CD4-positive, alpha-beta T cell treated with Interleukin-17A for 1 hour (primary cell): ENCODE measurements around the gene GGA1.
"Not testable (repeated sequence)": the region's sequence is repeated elsewhere in the genome, so short reads cannot be mapped to it uniquely, and the experiment has no call there.

ENCODE experiments used
- DNase-seq: peaks from one replicate; pipeline ENCODE4 v3.0.0-alpha.2; 2020

Gene GGA1

DNA sequence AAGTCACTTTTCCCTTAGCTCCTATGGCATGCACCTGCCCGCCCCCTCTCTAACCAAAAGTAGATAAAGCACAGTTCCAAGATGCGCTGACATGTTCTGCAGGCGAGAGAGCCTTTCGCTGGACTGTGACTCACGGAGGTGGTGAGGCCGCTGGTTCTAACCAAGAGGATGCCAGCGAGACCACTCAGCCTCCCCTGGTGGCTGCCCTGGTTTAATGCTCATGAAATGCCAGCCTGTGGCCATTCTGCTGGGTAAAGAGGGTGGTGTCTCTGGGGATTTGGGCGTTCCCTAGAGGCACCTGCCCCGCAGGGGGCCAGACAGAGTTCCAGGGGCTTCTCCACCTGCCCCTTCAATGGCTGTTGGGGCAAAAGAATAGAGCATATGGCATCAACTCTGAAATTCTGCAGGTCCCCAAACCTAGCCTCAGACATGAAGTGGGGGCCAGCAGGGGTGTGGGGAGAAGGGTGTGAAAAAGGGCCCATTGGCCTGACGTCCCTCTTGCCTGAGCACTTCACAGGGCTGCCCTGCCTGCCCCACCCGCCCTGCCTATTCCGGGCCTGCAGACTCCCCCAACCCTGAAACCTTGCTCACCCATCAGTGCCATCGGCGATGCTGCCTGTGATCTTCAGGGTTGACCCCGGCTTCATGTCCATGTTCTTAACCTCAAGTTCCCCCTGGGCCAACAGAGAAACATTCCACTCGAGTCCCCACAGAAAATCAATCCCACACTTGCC lies 37.2 kb upstream of the GGA1 start:
- no peak for DNase-seq

DNA sequence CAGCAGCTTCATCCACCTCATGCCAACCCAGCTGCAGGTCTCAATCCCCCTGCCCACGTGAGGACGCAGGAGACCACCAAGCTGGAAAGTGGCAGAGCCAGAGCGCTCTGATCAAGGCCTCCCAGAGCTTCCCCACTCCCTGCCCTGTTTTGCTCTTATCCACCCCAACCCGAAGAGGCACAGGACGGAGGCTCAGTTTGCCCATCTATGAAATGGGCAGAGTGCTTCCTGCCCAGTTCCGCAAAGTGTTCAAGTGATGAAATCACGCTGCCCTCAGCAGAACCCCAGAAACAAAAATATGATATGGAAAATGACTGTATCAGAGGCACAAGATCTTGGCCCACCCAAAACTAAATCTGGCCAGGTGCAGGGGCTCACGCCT lies 36.7 kb upstream of the GGA1 start:
- no peak for DNase-seq

DNA sequence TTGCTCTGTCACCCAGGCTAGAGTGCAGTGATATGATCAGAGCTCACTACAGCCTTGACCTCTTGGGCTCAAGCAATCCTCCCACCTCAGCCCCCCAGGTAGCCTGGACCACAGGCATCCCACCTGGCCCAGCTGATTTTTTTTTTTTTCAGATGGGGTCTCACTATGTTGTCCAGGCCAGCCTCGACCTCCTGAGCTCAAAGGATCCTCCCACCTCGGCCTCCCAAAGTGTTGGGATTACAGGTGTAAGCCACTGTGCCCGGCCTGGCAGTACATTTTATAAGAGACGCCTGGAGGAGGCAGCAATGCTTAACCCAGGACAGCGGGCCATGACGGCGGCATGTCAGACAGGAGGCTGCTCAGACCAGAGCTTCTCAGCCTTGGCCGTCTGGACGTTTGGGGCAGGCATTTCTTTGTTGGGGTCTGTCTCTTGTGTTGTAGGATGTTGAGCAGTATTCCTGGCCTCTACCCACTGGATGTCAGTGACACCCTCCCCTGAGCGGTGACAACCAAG lies 33.1 kb upstream of the GGA1 start:
- DNase-seq, result no peak

DNA sequence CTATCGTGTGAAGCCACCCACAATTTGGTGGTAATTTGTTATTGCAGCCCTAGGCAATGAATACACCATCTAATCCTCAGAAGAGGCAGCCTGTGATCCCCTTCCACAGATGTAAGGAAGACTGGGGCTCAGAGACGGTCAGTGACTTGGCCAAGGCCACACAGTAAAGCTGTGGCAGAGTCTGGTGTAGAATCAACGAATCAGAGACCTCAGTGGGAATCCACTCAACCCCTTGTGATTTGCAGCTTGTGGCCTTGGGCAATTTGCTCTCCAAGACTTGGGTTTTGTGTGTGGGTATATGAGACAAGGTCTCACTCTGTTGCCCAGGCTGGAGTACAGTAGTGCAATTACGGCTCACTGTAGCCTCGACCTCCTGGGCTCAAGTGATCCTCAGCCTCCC lies 30.6 kb upstream of the GGA1 start:
- no peak for DNase-seq

DNA sequence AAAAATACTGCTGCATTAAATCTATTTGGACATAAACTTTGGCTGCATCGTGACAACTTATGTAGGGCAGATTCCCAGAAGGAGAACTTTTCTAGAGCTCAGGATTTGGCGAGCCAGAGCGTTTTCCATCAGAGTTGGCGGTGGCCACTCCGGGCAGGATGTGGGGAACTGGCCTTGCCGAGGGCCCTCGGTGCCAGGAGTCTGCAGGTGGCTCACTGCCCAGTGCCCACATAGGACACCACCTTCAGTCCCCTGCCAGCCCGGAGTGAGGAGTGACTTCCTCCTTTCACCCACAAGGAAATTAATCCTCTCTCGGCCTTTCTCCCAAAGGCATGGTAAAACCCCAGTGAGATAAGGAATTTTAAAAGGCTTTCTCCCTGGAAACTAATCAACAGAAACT lies 27.1 kb upstream of the GGA1 start:
- no peak for DNase-seq

DNA sequence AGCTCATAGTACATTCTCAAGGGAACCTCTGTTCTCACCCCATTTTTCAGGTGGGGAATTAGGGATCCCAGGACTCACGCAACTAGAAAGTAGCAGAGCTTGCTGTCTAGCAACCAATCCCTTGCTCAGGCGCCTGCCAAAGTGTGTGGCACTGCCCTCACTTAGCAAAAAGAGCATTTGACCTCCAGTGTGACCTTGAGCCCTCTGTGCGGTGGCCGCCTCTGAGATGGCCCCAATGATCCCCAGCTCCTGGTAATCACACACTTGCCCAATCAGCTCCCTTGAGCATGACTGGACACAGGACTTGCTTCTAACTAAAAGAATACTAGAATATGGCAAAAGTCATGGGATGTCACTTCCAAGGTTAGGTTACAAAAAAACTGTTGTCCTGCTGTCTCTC lies 26.1 kb upstream of the GGA1 start:
- DNase-seq, result no peak

DNA sequence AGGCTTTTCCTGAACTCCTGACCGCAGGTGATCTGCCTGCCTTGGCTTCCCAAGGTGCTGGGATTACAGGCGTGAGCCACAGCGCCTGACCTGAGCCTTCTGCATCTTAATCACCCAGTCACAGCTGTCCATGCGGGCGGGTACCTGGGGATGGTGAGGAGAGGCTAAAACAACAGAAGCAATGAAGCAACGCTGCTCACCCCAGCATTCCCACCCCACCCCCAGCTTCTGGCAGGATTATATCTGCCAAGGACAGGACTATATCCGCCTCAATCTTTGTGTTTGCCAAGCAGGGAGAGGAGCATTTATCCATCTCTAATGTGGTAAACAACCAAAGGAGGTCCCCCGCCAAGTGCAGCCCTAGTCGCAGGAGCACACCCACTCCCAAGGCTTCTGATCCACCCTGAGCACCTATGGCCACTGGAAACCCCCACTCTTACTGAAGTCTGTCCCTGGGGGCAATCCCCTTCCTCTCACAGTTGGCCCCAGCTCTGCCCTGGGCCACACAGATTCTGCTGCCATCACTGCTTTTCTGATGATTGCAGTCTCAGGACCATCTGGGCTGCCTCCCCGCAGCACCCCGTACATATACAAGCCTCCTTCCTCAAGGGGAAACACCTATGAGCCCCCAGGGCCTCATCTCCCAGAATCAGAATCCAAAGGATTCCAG lies 20.0 kb upstream of the GGA1 start:
- no peak for DNase-seq

DNA sequence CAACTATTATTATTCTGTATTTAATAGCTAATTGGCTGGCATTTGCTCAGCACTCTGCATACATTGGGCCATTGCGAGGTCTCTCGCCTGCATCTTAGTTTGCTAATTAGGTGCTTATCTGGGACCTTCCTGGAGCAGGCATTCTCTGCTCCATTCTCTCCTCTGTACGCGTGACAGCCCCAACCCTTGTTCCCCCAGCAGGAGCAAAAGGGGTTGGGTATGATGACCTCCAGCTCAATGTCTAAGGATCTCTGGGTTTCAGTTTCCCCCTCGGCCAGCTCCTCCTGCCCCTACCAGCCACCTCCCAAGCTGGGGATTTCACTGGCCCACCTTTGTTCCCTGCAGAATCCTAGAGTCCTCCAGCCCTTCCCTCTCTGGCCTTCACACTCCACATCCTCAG lies 19.0 kb upstream of the GGA1 start:
- no peak for DNase-seq

DNA sequence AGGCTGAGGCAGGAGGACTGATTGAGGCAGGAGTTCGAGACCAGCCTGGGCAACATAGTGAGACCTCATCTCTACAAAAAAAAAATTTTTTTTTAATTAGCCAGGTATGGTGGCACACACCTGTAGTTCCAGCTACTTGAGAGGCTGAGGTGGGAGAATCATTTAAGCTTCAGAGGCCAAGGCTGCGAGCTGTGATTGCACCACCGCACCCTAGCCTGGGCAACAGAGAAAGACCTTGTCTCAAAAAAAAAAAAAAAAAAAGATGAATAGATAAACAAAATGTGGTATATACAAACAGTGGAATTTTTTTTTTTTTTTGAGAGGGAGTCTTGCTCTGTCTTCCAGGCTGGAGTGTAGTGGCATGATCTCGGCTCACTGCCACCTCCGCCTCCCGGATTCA lies 17.6 kb upstream of the GGA1 start:
- not testable (repeated sequence) for DNase-seq

DNA sequence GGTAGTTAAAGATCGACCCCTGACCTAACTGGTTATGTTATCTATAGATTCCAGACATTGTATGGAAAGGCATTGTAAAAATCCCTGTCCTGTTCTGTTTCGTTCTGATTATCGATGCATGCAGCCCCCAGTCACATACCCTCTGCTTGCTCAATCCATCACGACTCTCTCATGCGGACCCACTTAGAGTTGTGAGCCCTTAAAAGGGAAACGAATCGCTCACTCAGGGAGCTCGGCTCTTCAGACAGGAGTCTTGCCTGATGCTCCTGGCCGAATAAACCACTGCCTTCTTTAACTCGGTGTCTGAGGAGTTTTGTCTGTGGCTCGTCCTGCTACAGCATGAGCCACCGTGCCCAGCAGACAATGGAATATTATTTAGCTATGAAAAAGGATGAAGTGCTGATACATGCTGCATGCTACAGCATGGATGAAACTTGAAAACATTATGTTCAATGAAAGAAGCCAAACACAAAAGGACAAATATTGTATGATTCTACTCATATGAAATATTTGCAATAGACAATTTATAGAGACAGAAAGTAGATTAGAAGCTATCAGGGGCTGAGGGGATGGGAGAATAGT lies 16.7 kb upstream of the GGA1 start:
- DNase-seq, result no peak

DNA sequence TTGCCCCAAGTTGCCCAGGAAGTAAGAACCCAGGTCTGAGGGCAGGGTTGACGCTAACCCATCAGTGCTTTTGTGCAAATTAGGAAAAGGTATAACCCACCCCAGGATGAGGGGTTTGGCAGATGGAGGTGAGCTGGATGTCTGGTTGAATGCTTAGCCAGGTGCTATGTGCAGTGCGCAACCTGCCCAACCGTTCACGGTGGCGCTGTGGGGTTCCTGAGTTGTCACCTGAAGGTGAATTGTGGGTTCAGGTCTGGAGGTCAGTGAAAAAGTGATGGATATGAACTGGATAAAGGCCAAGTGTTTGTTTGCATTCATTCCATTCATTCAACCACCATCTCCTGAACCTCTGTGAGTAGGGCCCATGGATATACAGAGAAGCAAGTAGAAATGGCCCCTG lies 14.4 kb upstream of the GGA1 start:
- DNase-seq, result no peak

DNA sequence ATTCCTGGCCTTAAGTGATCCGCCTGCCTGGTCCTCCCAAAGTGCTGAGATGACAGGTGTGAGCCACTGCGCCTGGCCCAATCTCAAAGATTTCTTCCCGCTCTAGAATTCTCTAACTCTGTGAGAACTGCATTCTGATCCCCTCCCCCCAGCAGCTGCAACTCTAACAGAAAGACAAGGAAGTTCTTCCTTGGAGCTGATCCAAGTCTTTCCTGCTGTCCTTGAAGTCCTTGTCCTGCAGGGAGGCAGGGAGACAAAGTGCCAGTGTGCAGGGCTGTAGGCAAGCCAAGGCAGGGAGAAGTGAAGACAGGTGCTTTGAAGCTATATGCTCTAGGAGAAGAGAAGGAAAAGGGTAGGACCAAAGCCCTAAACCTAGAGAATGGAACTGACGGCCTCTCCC lies 9.5 kb upstream of the GGA1 start:
- DNase-seq, result no peak

DNA sequence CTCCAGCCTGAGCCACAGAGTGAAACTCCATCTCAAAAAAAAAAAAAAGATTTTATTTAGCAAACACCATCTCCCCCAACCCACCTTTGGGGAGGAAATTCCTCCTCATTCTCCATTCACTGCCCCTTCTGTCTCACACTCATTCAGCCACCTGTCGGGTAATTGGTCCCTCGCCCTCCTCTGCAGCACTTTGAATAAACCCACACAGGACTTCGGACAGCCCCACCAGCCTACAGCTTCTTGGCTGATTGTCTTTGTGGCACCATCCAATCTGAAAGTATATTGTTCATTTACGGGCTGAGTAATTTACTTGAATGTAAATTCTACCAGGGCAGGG lies 7.5 kb upstream of the GGA1 start:
- DNase-seq, result no peak

DNA sequence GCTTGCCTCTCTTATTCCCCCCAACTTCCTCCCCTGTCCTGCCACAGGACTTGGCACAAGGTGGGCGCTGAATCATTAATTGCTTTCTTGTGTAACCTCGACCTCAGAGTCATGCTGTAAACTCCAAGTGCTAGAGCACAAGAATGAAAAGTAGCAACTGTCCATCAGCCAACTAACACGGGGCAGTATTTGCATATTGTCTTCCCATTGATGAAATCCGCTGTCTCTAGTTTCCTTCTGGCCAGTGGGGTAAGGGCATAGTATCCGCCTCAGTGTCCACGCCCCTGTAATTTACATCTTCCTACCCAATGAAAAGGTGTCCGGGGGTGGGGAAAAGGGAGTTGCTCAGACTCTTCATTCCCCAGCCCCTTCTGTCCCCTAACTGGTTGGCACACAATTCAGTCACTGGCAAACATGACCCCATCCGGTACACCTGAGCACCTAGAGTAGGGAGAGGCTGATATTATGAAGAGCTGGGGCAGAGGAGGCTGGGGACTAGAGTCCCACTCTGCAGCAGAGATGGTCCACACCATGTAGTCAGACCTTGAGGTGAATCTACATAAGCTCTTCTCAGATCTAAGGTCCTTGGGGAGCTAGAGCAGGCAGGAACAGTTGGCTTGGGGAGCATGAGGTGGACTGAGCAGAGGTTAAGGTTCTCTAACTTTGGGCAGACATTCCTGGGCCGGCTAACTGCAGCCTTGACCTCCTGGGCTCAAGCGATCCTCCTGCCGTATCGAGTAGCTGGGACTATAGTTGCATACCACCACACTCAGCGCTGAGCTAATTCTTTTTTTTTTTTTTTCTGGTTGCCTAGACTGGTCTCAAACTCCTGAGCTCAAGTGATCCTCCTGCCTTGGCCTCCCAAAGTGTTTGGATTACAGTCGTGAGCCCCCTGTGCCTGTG lies 6.8 kb upstream of the GGA1 start:
- no peak for DNase-seq

DNA sequence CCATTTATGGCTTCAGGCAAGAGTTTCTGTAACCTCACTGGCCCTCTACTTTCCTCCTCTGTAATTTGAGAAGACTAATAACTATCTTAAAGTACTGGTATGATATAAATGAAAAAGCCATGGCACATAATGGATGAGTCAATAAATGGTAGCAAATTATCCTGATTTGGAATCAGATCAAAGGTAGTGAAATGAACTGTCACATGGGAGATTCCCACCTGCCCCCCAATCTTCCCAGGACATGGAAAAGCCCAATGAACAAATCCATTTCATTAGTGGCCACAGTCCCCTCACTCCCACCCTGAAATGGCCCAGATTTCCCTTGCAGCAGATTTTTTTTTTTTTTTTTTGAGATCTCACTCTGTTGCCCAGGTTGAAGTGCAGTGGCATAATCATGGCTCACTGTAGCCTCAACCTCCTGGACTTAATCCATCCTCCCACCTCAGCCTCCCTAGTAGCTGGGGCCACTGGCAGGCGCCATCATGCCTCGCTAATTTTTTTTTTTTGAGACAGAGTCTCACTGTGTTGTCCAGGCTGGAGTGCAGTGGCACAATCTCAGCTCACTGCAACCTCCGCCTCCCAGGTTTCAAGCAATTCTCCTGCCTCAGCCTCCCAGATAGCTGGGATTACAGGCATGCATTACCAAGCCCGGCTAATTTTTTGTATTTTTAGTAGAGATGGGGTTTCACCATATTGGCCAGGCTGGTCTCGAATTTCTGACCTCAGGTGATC lies 5.9 kb upstream of the GGA1 start:
- DNase-seq, result not testable (repeated sequence)

DNA sequence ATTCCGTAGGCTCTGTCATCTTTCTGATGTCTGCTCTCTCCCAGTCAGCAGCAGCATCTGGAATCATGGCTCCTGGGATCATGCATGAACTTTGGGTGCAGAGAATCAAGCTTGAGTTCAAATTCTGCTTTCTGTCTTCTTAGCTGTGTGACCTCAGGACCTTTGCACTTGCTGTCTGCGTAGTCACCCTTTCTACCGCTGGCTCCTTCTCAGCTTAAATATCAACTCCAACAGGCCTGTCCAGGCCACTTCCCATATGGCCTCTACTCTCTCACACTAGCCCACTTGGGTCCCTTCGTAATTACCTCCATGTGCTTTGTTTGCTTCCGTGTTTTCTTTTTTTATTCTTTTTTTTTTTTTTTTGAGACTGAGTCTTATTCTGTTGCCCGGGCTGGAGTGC lies 4.6 kb upstream of the GGA1 start:
- DNase-seq, result no peak

DNA sequence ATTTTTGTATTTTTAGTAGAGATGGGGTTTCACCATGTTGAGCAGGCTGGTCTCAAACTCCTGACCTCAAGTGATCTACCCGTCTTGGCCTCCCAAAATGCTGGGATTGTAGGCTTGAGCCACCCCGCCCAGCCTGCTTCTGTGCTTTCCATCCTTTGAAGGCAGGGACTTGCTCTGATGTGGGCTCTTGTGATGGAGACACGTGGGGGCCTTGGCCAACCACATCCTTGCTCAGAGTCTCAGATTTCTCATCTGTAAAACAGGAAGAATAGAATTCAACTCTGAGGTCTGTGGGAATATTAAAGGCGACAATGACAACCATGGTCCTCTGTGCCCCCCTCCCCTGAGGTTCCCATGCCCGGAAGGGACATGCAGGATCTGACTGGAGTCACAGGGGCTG lies 3.8 kb upstream of the GGA1 start:
- DNase-seq, result peak; percentile 74

DNA sequence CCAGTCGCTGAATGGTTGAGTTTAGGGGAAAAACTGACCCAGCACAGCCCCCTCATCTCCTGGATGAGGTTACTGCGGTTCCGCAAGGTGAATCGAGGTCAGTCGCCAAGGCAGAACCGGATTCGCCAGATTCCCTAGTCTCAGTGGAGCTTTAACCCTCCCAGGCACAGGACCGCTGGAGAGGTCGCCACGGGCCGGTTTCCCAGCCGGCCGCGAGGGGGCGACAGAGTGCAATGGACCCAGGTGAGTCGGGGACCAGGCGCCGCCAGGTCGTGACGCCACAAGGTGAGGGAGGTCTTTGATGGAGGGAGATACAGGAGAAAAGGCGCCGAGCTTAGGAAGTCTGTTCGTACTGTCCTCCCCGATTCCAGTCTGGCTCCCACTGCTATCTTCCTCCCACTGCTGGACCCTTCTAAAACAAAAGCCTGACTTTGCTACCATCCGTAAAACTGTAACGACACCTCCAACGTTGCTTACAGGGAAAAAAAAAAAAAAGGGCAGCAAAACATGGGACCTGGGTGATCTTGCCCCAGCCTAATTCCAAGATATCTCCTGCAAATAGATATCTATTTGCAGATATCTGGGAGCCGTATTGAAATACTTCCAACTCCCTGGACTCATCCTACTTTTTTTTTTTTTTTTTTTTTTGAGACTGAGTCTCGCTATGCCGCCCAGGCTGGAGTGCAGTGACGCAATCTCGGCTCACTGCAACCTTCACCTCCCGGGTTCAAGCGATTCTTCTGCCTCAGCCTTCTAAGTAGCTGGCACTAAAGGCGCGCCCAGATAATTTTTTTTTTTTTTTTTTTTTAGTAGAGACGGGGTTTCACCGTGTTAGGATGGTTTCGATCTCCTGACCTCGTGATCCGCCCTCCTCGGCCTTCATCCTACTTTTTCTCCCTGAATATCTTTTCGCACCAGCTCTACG lies 1.4 kb upstream of the GGA1 start:
- peak; percentile 91 for DNase-seq

DNA sequence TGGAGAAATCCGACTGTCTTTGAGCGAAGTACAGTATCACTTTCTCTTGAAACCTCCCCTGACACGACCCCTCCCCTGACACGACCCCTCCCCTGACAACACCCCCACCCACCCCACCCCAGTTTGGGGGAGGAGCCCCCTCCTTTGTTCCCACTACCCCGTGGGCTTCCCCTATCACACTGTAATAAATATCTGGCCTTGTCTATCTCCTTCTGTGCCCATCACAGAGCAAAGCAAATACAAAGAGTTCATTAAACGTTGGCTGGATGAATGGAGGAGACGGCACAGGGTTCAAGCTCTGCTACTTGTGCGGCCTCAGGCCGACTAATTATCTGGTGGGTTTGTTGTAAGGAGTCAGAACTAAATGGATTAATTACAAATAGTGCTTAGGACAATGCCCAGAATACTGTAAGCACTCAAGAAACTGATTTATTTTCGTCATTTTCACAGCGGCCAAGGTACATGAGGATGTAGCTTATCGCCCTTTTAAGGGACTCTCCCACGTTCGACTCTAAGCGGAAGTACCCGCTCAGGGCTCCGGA lies 628 bp upstream of the GGA1 start:
- no peak for DNase-seq

DNA sequence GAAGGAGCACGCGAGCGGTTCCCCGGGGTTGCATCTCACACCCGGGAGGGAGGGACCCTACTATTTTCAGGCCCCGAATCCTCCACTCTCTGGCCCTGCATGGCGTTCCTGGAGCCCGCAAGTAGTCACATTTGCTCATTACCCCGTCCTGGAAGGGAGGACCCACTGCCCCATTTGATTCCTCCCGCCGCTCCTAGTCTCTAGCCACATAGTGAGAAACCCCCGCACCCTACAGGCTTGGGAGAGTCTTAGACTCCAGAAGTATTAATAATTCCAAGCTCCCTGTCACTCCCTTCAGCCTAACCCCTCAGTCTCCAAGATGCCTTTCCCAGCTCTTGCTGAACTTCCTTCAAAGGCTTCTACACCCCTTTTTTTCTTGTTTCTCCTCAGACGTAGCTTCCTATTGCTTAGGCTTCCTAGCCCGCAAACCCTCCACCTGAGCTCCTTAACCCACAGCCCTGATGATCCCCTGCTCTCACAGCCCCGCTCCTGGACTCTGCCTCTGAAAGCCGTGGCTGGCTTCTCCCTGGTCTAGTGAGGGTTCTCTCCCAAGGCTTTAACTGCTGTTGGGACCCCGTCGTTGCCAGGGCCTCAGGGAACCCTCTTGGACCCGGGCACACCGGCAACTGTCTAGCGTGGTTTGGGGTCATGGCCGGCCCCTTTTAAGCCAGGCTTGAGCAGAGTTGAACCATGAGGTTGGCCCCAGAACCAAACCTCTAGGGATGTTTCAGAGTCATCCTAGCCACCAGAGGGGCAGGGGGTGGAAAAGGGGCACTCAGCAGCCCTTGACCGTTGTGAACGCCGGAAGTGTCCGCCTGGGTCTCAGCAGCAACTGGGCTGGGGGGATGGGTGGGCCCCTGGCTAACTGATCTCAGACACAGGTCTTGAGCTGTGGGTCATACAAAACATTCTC lies 862 bp downstream of the GGA1 start:
- no peak for DNase-seq
